ENCODE data around the gene HACE1.

DNA sequence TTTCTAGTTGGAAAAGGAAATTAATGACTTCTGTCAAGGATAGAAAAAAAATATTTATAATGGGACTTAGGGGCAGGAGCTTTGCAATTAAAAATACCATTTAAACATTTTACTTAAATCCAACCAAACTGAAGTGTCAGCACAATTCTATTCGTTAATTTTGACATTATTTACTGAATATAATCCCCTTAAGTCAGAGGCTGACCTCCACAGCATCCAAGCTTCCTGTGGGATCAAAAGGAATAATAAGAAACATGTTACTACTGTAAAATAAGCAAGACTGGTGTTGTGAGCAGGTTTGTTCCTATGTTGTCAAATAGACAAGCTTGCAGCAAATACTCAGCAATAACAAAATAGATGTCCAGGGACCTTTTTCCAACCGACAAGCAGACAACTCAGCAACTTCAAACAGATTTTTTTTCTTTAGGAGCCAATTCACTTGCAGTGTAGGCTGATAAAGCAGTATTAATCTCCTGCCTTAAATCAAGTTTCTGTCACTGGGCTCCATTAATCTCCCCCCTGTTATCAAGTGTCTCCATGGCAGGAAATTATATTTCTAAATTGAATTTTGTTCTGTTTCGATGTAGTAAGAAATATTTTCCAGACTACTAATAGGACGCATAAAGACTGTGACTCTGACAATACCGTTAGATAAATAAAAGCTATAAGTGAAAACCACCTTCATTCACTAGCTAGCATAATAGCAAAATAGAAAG lies 157.4 kb downstream of the HACE1 start:
- TF ChIP-seq, protein P1, sequence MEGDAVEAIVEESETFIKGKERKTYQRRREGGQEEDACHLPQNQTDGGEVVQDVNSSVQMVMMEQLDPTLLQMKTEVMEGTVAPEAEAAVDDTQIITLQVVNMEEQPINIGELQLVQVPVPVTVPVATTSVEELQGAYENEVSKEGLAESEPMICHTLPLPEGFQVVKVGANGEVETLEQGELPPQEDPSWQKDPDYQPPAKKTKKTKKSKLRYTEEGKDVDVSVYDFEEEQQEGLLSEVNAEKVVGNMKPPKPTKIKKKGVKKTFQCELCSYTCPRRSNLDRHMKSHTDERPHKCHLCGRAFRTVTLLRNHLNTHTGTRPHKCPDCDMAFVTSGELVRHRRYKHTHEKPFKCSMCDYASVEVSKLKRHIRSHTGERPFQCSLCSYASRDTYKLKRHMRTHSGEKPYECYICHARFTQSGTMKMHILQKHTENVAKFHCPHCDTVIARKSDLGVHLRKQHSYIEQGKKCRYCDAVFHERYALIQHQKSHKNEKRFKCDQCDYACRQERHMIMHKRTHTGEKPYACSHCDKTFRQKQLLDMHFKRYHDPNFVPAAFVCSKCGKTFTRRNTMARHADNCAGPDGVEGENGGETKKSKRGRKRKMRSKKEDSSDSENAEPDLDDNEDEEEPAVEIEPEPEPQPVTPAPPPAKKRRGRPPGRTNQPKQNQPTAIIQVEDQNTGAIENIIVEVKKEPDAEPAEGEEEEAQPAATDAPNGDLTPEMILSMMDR (conservative IDR thresholded peaks at IDR 0.05 in 1 of 2, IDR thresholded peaks at IDR 0.05 in 1 of 2; ENCODE audit: extremely low read depth in 1 of 2, insufficient read depth in 1 of 2, low read depth in 1 of 2, low read length in 2 of 2): no peak
- TF ChIP-seq EZH2 (IDR thresholded peaks at IDR 0.05; ENCODE audit: borderline replicate concordance, low read length): no peak

Data from mammary epithelial cell (primary cell).